GM12892 (cell line): ENCODE results near the gene TMPRSS9.
A peak's percentile ranks its signal among the peaks of the same experiment; 100 is the strongest.

Experiments used
- DNase-seq: peaks from one replicate; pipeline ENCODE4 v3.0.0; 2011; ENCODE audit not compliant: insufficient read length
- FAIRE-seq: peaks from 2 replicates; lab custom pipeline; 2011; peaks lifted over from hg19 to GRCh38; lab: Jason Lieb, UNC
- POLR2A ChIP-seq: IDR thresholded peaks from 2 replicates; pipeline ENCODE4 v1.6.1; 2011; ENCODE audit warnings: low read depth, low read length, control low read depth
- POLR2AphosphoS5 ChIP-seq: IDR thresholded peaks from 2 replicates; pipeline ENCODE4 v1.6.1; 2011; ENCODE audit warnings: low read depth, low read length, control low read depth
- TAF1 ChIP-seq: IDR thresholded peaks from 2 replicates; pipeline ENCODE4 v1.6.1; 2011; ENCODE audit warnings: low read depth, mild to moderate bottlenecking, control low read depth, low read length, borderline replicate concordance

Gene TMPRSS9

GRCh38 chr19:2432131-2432848 lies 72.2 kb downstream of the TMPRSS9 start:
- no peak for FAIRE-seq
- DNase-seq: no peak
- TF ChIP-seq POLR2A (no peak), TAF1 (no peak), POLR2AphosphoS5 (no peak)

GRCh38 chr19:2433854-2434253 lies 73.8 kb downstream of the TMPRSS9 start:
- TF ChIP-seq POLR2A: no peak
- TF ChIP-seq TAF1: no peak
- TF ChIP-seq POLR2AphosphoS5: no peak
- DNase-seq (no peak), FAIRE-seq (no peak)

GRCh38 chr19:2434267-2434666 lies 74.2 kb downstream of the TMPRSS9 start:
- no peak for FAIRE-seq
- TF ChIP-seq POLR2AphosphoS5 (no peak), POLR2A (0 out of 2 replicates have a peak, but pooled peaks have one; percentile 30)
- no peak for DNase-seq

- FAIRE-seq: no peak
These were observed 74.7 kb downstream of the TMPRSS9 start for GRCh38 chr19:2434721-2435265.

GRCh38 chr19:2436384-2436783 lies 76.3 kb downstream of the TMPRSS9 start:
- DNase-seq (no peak), FAIRE-seq (no peak)
- TF ChIP-seq TAF1: no peak
- no peak for TF ChIP-seq POLR2AphosphoS5

More at GRCh38 chr19:2434721-2435265, 74.7 kb downstream of the TMPRSS9 start:
- TF ChIP-seq POLR2AphosphoS5: no peak
- TF ChIP-seq TAF1: no peak
- TF ChIP-seq POLR2A: no peak
- DNase-seq: no peak

GRCh38 chr19:2436926-2437325 lies 76.9 kb downstream of the TMPRSS9 start:
- TF ChIP-seq TAF1 (no peak), POLR2A (no peak), POLR2AphosphoS5 (no peak)
- DNase-seq: no peak
- no peak for FAIRE-seq

- no peak for FAIRE-seq
- TF ChIP-seq POLR2AphosphoS5 (no peak), POLR2A (no peak), TAF1 (no peak)
- DNase-seq: no peak
These were observed 78.1 kb downstream of the TMPRSS9 start for GRCh38 chr19:2438178-2438577.

GRCh38 chr19:2440515-2440914 lies 80.5 kb downstream of the TMPRSS9 start:
- FAIRE-seq (no peak), DNase-seq (no peak)
- TF ChIP-seq POLR2A (no peak), TAF1 (no peak), POLR2AphosphoS5 (no peak)

- DNase-seq (no peak), FAIRE-seq (no peak)
- no peak; the same call in 1 of the 2 replicates for TF ChIP-seq POLR2A
- TF ChIP-seq POLR2AphosphoS5: no peak
- no peak for TF ChIP-seq TAF1
These were observed 81.2 kb downstream of the TMPRSS9 start for GRCh38 chr19:2441096-2441752.

- TF ChIP-seq POLR2AphosphoS5 (no peak), TAF1 (no peak), POLR2A (no peak)
- DNase-seq (no peak), FAIRE-seq (no peak)
These were observed 83.2 kb downstream of the TMPRSS9 start for GRCh38 chr19:2443116-2443784.

GRCh38 chr19:2443785-2444182 lies 83.7 kb downstream of the TMPRSS9 start:
- no peak for DNase-seq
- FAIRE-seq: no peak
- no peak for TF ChIP-seq TAF1
- no peak for TF ChIP-seq POLR2AphosphoS5
